AG04450 (cell line): Measurements from ENCODE around the gene ZNF579. TPM values are rescaled to one million over a fixed set of nuclear protein-coding genes. Genes with fewer than 3 reads are reported as not detected.

ENCODE experiments used
- CTCF ChIA-PET: fragments of 300-600, 350-600 bp; formaldehyde crosslinking; extraction: SDS; loops from one replicate; lab custom pipeline; 2022; ENCODE audit warnings: antibody characterized with exemption, inconsistent platforms; lab: Charles Lee
- POLR2A ChIA-PET: fragments of 350-600 bp; formaldehyde crosslinking; extraction: SDS; loops from one replicate; lab custom pipeline; 2021; ENCODE audit warnings: antibody characterized with exemption, inconsistent platforms; lab: Yijun Ruan, JAX
- DNase-seq: peaks from one replicate; pipeline ENCODE4 v3.0.0-alpha.2; 2011; ENCODE audit warnings: low read depth, low spot score
- H3K27ac ChIP-seq: one replicate; pipeline ENCODE4 v1.5.1; 2012; ENCODE audit warnings: low read depth, low read length, control low read depth
- H3K27me3 ChIP-seq: one replicate; pipeline ENCODE4 v1.6.0; 2012; ENCODE audit warnings: low read length; ENCODE audit not compliant: control insufficient read depth, insufficient read depth
- H3K4me3 ChIP-seq: 2 replicates; pipeline ENCODE4 v1.5.1; 2011; ENCODE audit warnings: mild to moderate bottlenecking, low read depth, low read length, control low read depth
- H3K9me3 ChIP-seq: 2 replicates; pipeline ENCODE4 v1.5.1; 2012; ENCODE audit warnings: low read length; ENCODE audit not compliant: control insufficient read depth, insufficient read depth
- CTCF ChIP-seq: IDR thresholded peaks from 2 replicates; pipeline ENCODE4 v1.5.1; 2011; ENCODE audit warnings: low read depth, low read length, control low read depth, inconsistent platforms
- polyA plus RNA-seq: library from polyadenylated mRNA; depleted of rRNA; stranded (reverse); fragments of >200 nt; gene quantifications from 2 replicates; pipeline ENCODE4 v1.2.3, GENCODE V29; 2011

Gene ZNF579
- polyA plus RNA-seq, 1 experiment, result 4.2 TPM

- Histone ChIP-seq H3K27me3 (no peaks in the 10 kb centered on the region), H3K27ac (no peak overlapping the region), H3K4me3 (no peak overlapping the region), H3K9me3 (peaks cover 12% of the 10 kb centered on the region)
- ChIA-PET CTCF (no interaction called here), POLR2A (no interaction called here)
- TF ChIP-seq CTCF, result no peak
- DNase-seq, result no peak
Observed at GRCh38 chr19:55542292-55542855, 38.3 kb downstream of the ZNF579 start.

GRCh38 chr19:55541091-55541490 is 39.6 kb downstream of the ZNF579 start:
- CTCF ChIA-PET, result no interaction called here
- H3K27ac ChIP-seq, result no peak overlapping the region
- peaks cover 12% of the 10 kb centered on the region for H3K9me3 ChIP-seq
- no peaks in the 10 kb centered on the region for H3K27me3 ChIP-seq
- no peak for DNase-seq
- H3K4me3 ChIP-seq, result no peak overlapping the region
- POLR2A ChIA-PET, result interaction anchor here (0.6 kb wide), 1 partner anchor 104 kb away, joined by 3 read pairs; no protein-coding TSS in a partner anchor
- no peak for TF ChIP-seq CTCF

- no peak overlapping the region for H3K4me3 ChIP-seq
- no peak overlapping the region for H3K27ac ChIP-seq
- CTCF ChIA-PET, result no interaction called here
- no peak for TF ChIP-seq CTCF
- no peak for DNase-seq
- no peaks in the 10 kb centered on the region for H3K27me3 ChIP-seq
- POLR2A ChIA-PET, result no interaction called here
- peaks cover 12% of the 10 kb centered on the region for H3K9me3 ChIP-seq
Observed at GRCh38 chr19:55540619-55541018, 40.0 kb downstream of the ZNF579 start.

- CTCF ChIA-PET, result interaction anchor here (0.9 kb wide), 1 partner anchor 35 kb away, joined by 3 read pairs; no protein-coding TSS in a partner anchor
- POLR2A ChIA-PET, result no interaction called here
Observed at GRCh38 chr19:55539090-55539984, 41.3 kb downstream of the ZNF579 start.

More at GRCh38 chr19:55539090-55539984, 41.3 kb downstream of the ZNF579 start:
- H3K4me3 ChIP-seq, result no peak overlapping the region
- no peak for DNase-seq
- H3K9me3 ChIP-seq, result peaks cover 9% of the 10 kb centered on the region
- no peak for TF ChIP-seq CTCF
- no peaks in the 10 kb centered on the region for H3K27me3 ChIP-seq
- H3K27ac ChIP-seq, result no peak overlapping the region
